Sigmoid colon (tissue), 7 donors: ENCODE results near the gene CSAD. TPM values are rescaled to one million over a fixed set of nuclear protein-coding genes. Genes with fewer than 3 reads are reported as not detected.
A peak's percentile ranks its signal among the peaks of the same experiment; 100 is the strongest.

Experiments used
- DNase-seq: peaks from one replicate; pipeline ENCODE4 v3.0.0-alpha.2; 2019
- H3K27ac ChIP-seq, 4 donors: fragments of 200-600 bp; sonication (generic); one replicate each; pipeline ENCODE4 v1.5.1; 2016 to 2019; ENCODE audit warnings: mild to moderate bottlenecking in 1 of 4
- H3K27me3 ChIP-seq, 3 donors: fragments of 200-600 bp; sonication (generic); one replicate each; pipeline ENCODE4 v1.5.1; 2019; ENCODE audit warnings: mild to moderate bottlenecking in 1 of 3
- H3K36me3 ChIP-seq, 4 donors: fragments of 200-600 bp; sonication (generic); one replicate each; pipeline ENCODE4 v1.5.1; 2016 to 2019
- H3K4me1 ChIP-seq, 4 donors: fragments of 200-600 bp; sonication (generic); one replicate each; pipeline ENCODE4 v1.5.1; 2017 to 2019
- H3K4me3 ChIP-seq, 4 donors: fragments of 200-600 bp; sonication (generic); one replicate each; pipeline ENCODE4 v1.5.1; 2017 to 2019; ENCODE audit warnings: mild to moderate bottlenecking in 2 of 4, moderate library complexity in 1 of 4
- H3K9me3 ChIP-seq, 4 donors: fragments of 200-600 bp in 3 of 4; sonication (generic) in 3 of 4; one replicate each; pipeline versions ENCODE4 v1.5.1 to v1.6.1; 2013 to 2019
- CTCF ChIP-seq, 4 experiments: fragments of 450-650 bp in 3 of 4; fragments of 200-600 bp in 1 of 4; IDR thresholded peaks; one replicate each; pipeline ENCODE4 v1.5.1; 2016 to 2019; ENCODE audit warnings: antibody characterized with exemption in 4 of 4, mild to moderate bottlenecking in 3 of 4, moderate library complexity in 2 of 4
- EP300 ChIP-seq, 4 donors: sonication (generic); formaldehyde crosslinking; IDR thresholded peaks; one replicate each; pipeline ENCODE4 v1.6.1; 2017; ENCODE audit warnings: antibody characterized with exemption in 4 of 4
- POLR2A ChIP-seq, 2 donors: fragments of 450-650 bp; IDR thresholded peaks; one replicate each; pipeline ENCODE4 v1.6.1; 2016; ENCODE audit warnings: antibody characterized with exemption in 2 of 2, mild to moderate bottlenecking in 2 of 2, moderate library complexity in 2 of 2
- POLR2AphosphoS5 ChIP-seq, 4 donors: sonication (generic); formaldehyde crosslinking; IDR thresholded peaks; one replicate each; pipeline ENCODE4 v1.6.1; 2017; ENCODE audit warnings: antibody characterized with exemption in 4 of 4
- whole genome bisulfite sequencing, 2 donors: extraction: QIAGEN DNeasy Blood & Tissue Kit; methylation state at CpG; one replicate each; pipeline ENCODE4 v1.1.7; 2013; 5-methylcytosine and 5-hydroxymethylcytosine counted together
- intact Hi-C: fragments of 100-400 bp; cut with DNase I; formaldehyde crosslinking; loops from one replicate; pipeline ENCODE4 v1.15.1; 2023
- polyA plus RNA-seq, 3 donors: library from polyadenylated mRNA; stranded (reverse); fragments of 200-250 nt; gene quantifications; one replicate each; pipeline ENCODE4 v1.2.3, GENCODE V29; 2013
- total RNA-seq, 4 donors: library from RNA; depleted of rRNA; stranded (reverse); fragments of >200 nt; gene quantifications; one replicate each; pipeline ENCODE4 v1.1.0, GENCODE V29; 2016
- donor health status: healthy with polysubstance abuse.
- donor health status: Bipolar disorder and iron deficiency.
- donor health status: healthy.

Gene CSAD
- total and polyA plus RNA-seq, 7 donors = 1.2 to 51.0 (median 19.6) TPM

GRCh38 chr12:53195516-53196420, 15.0 kb upstream of the CSAD start:
- TF ChIP-seq POLR2AphosphoS5 (IDR thresholded peaks at IDR 0.05) = no peak
- TF ChIP-seq CTCF (IDR thresholded peaks at IDR 0.05) = no peak
- no peak for TF ChIP-seq EP300 (IDR thresholded peaks at IDR 0.05)
- no peak for TF ChIP-seq POLR2A (IDR thresholded peaks at IDR 0.05)
- DNase-seq = peak; percentile 50
- Histone ChIP-seq H3K27ac (no peak overlapping the region), H3K4me1 (peaks cover 0 to 12% (median 10%) of the 10 kb centered on the region in 4 donors), H3K9me3 (no peaks in the 10 kb centered on the region), H3K4me3 (no peak overlapping the region), H3K27me3 (no peaks in the 10 kb centered on the region), H3K36me3 (no peaks in the 10 kb centered on the region)
- intact Hi-C loops = loop anchor here (5.0 kb wide), 1 partner anchor 128 kb away; no protein-coding TSS in a partner anchor
- 87 to 92% methylated on average over 10 of the region's 10 CpGs for WGBS, 2 donors

GRCh38 chr12:53194973-53195372, 14.2 kb upstream of the CSAD start:
- no peak overlapping the region for H3K27ac ChIP-seq
- H3K36me3 ChIP-seq = no peaks in the 10 kb centered on the region
- WGBS, 2 donors = 91 to 97% methylated on average over 1 of the region's 1 CpG
- DNase-seq = no peak
- H3K9me3 ChIP-seq = no peaks in the 10 kb centered on the region
- no peak overlapping the region for H3K4me3 ChIP-seq
- TF ChIP-seq POLR2A (IDR thresholded peaks at IDR 0.05) (no peak), CTCF (IDR thresholded peaks at IDR 0.05) (no peak), POLR2AphosphoS5 (IDR thresholded peaks at IDR 0.05) (no peak), EP300 (IDR thresholded peaks at IDR 0.05) (no peak)
- H3K27me3 ChIP-seq = no peaks in the 10 kb centered on the region
- intact Hi-C loops = loop anchor here (5.0 kb wide), 1 partner anchor 128 kb away; no protein-coding TSS in a partner anchor
- peaks cover 0 to 17% (median 12%) of the 10 kb centered on the region in 4 donors for H3K4me1 ChIP-seq

GRCh38 chr12:53193985-53194716, 13.4 kb upstream of the CSAD start:
- Histone ChIP-seq H3K4me3 (no peak overlapping the region), H3K9me3 (no peaks in the 10 kb centered on the region), H3K27me3 (no peaks in the 10 kb centered on the region), H3K36me3 (peaks cover 0 to under 1% (median 0%) of the 10 kb centered on the region in 4 donors), H3K27ac (no peak overlapping the region), H3K4me1 (peaks cover 0 to 18% (median 14%) of the 10 kb centered on the region in 4 donors)
- WGBS, 2 donors = 75 to 78% methylated on average over 11 of the region's 11 CpGs
- TF ChIP-seq POLR2AphosphoS5 (IDR thresholded peaks at IDR 0.05) = no peak
- TF ChIP-seq POLR2A (IDR thresholded peaks at IDR 0.05) = no peak
- no peak for TF ChIP-seq CTCF (IDR thresholded peaks at IDR 0.05)
- intact Hi-C loops = no loop called here
- no peak for DNase-seq

GRCh38 chr12:53193040-53193439, 12.3 kb upstream of the CSAD start:
- peaks cover 0 to 11% (median 2%) of the 10 kb centered on the region in 4 donors for H3K36me3 ChIP-seq
- peaks cover 0 to 16% (median 12%) of the 10 kb centered on the region in 4 donors for H3K4me1 ChIP-seq
- intact Hi-C loops = no loop called here
- no peak overlapping the region for H3K4me3 ChIP-seq
- TF ChIP-seq POLR2AphosphoS5 (IDR thresholded peaks at IDR 0.05) = no peak
- no peak for TF ChIP-seq POLR2A (IDR thresholded peaks at IDR 0.05)
- TF ChIP-seq CTCF (IDR thresholded peaks at IDR 0.05) = no peak
- no peak for TF ChIP-seq EP300 (IDR thresholded peaks at IDR 0.05)
- no peaks in the 10 kb centered on the region for H3K9me3 ChIP-seq
- H3K27me3 ChIP-seq = no peaks in the 10 kb centered on the region
- DNase-seq = no peak
- no peak overlapping the region for H3K27ac ChIP-seq
- 91 to 94% methylated on average over 9 of the region's 9 CpGs for whole genome bisulfite sequencing, 2 donors
